ENCODE data around the gene AANAT.
"Not testable (repeated sequence)": the region's sequence is repeated elsewhere in the genome, so short reads cannot be mapped to it uniquely, and the experiment has no call there.

Gene AANAT

GRCh38 chr17:76500074-76500746 is 32.8 kb downstream of the AANAT start:
- H3K9me3 Mint-ChIP-seq, result no peaks in the 10 kb centered on the region
- H3K27me3 Mint-ChIP-seq, result no peaks in the 10 kb centered on the region
- H3K36me3 Mint-ChIP-seq (ENCODE audit: low read depth), result peaks cover 8% of the 10 kb centered on the region
- peak overlapping the region; percentile 85 for H3K4me3 Mint-ChIP-seq
- peaks cover 57% of the 10 kb centered on the region for H3K4me1 Mint-ChIP-seq (ENCODE audit: low read depth)
- peak overlapping the region; percentile 76 for H3K27ac Mint-ChIP-seq

GRCh38 chr17:76500747-76501017 is 33.3 kb downstream of the AANAT start:
- H3K4me1 Mint-ChIP-seq (ENCODE audit: low read depth), result peaks cover 55% of the 10 kb centered on the region
- peak overlapping the region; percentile 85 for H3K4me3 Mint-ChIP-seq
- H3K27me3 Mint-ChIP-seq, result no peaks in the 10 kb centered on the region
- H3K9me3 Mint-ChIP-seq, result no peaks in the 10 kb centered on the region
- peak overlapping the region; percentile 76 for H3K27ac Mint-ChIP-seq
- H3K36me3 Mint-ChIP-seq (ENCODE audit: low read depth), result peaks cover 8% of the 10 kb centered on the region

- Mint-ChIP-seq H3K4me3 (peak within 1 kb of the TSS; percentile 85), H3K4me1 (ENCODE audit: low read depth) (peaks cover 50% of the 10 kb centered on the region)
These were observed 33.8 kb downstream of the AANAT start, which contains the start of gene RHBDF2 for GRCh38 chr17:76501018-76501826. TSS of gene RHBDF2 (minus strand) at chr17:76501423. CDS start at chr17:76481524, 19,899 bp downstream.

GRCh38 chr17:76501827-76502307 is 34.5 kb downstream of the AANAT start:
- Mint-ChIP-seq H3K36me3 (ENCODE audit: low read depth) (peaks cover 8% of the 10 kb centered on the region), H3K4me1 (ENCODE audit: low read depth) (peaks cover 51% of the 10 kb centered on the region), H3K9me3 (no peaks in the 10 kb centered on the region), H3K27ac (peak overlapping the region; percentile 85), H3K27me3 (no peaks in the 10 kb centered on the region), H3K4me3 (peak overlapping the region; percentile 85)

More at GRCh38 chr17:76501018-76501826, 33.8 kb downstream of the AANAT start, which contains the start of gene RHBDF2:
- Mint-ChIP-seq H3K36me3 (ENCODE audit: low read depth) (peaks cover 8% of the 10 kb centered on the region), H3K9me3 (no peaks in the 10 kb centered on the region), H3K27me3 (no peaks in the 10 kb centered on the region), H3K27ac (peak within 1 kb of the TSS; percentile 85)

DNA sequence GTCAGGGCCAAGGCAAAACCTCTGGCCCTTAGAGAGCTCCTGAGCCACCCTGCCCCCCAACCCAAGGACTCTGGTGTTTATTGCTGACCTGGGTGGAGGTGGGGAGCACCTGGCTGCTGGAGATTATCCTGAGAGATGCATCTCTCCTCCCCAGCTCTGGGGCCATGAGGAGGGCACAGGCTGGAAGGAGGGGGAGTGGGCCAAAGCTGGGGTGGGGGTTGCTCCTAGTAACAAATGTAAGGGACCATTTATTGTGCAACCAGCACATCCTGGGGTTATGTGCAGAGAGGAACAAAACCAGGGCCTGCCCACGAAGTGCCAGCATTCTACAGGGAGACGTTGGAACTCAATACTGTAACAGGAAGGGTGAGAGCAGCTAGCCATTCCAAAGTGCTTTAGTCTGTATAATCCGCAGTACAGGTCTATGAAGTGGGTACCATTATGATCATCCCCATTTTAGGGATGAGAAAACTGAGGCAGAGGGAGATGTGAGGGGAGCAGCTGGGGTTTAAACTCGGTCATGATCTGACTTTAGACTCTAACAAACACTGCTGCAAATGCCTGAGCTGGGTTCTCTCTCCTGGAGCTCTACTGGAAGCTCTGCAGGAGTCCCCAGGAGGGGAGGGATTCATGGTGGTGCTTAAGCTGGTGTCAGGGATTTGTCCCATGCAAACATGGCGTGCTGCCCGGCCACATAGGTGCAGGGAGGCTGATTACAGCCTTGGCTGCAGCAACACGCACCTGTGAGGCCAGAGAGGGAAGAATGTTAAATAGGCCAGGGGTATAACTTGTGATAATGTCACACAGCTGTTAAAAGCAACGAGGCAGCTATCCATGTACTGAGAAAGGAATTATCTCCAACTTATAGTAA is 35.2 kb downstream of the AANAT start:
- peaks cover 46% of the 10 kb centered on the region for H3K4me1 Mint-ChIP-seq (ENCODE audit: low read depth)
- no peak overlapping the region for H3K27ac Mint-ChIP-seq
- H3K9me3 Mint-ChIP-seq, result no peaks in the 10 kb centered on the region
- no peaks in the 10 kb centered on the region for H3K27me3 Mint-ChIP-seq
- peaks cover 8% of the 10 kb centered on the region for H3K36me3 Mint-ChIP-seq (ENCODE audit: low read depth)
- no peak overlapping the region for H3K4me3 Mint-ChIP-seq

GRCh38 chr17:76504117-76504516 is 36.7 kb downstream of the AANAT start:
- no peak overlapping the region for H3K27ac Mint-ChIP-seq
- H3K27me3 Mint-ChIP-seq, result peaks cover 3% of the 10 kb centered on the region
- no peaks in the 10 kb centered on the region for H3K9me3 Mint-ChIP-seq
- no peak overlapping the region for H3K4me3 Mint-ChIP-seq
- H3K4me1 Mint-ChIP-seq (ENCODE audit: low read depth), result peaks cover 31% of the 10 kb centered on the region
- H3K36me3 Mint-ChIP-seq (ENCODE audit: low read depth), result peaks cover 4% of the 10 kb centered on the region

DNA sequence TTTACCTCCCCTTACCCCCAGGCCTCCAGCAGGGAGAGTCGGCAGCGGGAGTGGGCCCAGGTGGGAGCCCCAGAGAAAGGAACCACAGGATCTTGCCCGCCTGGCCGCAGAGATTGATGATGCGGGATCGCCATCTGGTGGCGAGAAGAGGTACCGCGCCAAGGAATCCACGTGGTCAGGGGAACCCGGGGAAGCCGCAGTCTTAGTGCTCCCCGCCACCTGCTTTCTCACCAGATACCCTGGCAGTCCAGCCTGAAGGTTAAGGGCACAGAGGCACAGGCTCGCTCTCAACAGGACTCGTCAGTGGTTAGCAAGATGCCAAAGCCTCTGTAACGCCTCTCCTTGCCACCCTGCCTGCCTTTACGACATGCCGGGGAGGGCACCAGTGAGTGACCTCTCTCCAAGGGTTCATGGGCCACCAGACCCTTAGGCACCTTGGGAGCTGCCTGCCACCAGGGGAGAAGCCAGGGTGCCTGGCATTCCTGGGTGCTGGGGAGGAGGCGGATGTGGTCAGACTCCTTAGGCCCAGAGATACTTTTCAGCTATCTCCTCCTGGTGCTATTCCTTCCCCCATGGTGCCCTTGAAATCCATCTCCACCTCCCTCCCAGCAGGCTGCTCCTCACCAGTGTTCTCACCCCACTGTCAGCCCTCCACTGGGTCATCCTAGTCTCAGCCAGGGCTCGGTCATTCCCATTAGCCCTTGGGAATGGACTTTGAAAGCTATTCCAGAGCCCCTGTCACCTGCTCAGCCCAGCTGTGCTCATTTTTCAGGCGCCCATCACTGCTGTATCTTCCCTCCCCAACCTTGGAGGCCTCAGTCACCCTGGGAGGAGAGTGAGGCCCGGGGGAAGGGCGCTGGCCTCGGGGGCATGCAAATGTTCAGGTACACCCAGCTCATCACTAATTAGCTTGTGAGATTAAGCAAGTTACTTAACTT is 39.3 kb downstream of the AANAT start:
- peaks cover 3% of the 10 kb centered on the region for H3K27me3 Mint-ChIP-seq
- H3K4me1 Mint-ChIP-seq (ENCODE audit: low read depth), result peaks cover 19% of the 10 kb centered on the region
- no peaks in the 10 kb centered on the region for H3K36me3 Mint-ChIP-seq (ENCODE audit: low read depth)
- no peak overlapping the region for H3K4me3 Mint-ChIP-seq
- H3K9me3 Mint-ChIP-seq, result no peaks in the 10 kb centered on the region
- peak overlapping the region; percentile 21 for H3K27ac Mint-ChIP-seq

DNA sequence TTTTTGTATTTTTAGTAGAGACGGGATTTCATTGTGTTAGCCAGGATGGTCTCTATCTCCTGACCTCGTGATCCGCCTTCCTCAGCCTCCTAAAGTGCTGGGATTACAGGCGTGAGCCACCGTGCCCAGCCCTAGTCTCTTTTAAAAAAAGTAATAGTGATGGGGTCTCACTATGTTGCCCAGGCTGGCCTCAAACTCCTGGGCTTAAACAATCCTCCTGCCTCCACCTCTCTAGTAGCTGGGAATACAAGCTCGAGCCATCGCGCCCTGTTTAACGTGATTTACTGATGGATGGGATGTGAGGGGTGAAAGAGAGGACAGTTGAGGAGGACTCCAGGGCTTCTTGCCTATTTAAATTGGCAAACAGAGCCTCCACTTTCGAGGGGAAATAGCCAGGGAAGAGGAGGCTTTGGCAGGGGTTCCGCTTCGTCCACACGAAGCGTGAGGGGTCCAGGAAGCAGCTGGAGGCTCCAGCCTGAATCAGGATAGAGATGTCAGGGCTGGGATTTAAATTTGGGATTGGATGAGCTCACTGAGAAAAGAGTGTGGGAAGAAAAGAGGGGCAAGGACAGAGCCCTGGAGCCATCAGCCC is 41.2 kb downstream of the AANAT start:
- peaks cover 29% of the 10 kb centered on the region for H3K4me1 Mint-ChIP-seq (ENCODE audit: low read depth)
- not testable (repeated sequence) for H3K27ac Mint-ChIP-seq; H3K4me3 Mint-ChIP-seq; H3K9me3 Mint-ChIP-seq; H3K36me3 Mint-ChIP-seq (ENCODE audit: low read depth); H3K27me3 Mint-ChIP-seq

DNA sequence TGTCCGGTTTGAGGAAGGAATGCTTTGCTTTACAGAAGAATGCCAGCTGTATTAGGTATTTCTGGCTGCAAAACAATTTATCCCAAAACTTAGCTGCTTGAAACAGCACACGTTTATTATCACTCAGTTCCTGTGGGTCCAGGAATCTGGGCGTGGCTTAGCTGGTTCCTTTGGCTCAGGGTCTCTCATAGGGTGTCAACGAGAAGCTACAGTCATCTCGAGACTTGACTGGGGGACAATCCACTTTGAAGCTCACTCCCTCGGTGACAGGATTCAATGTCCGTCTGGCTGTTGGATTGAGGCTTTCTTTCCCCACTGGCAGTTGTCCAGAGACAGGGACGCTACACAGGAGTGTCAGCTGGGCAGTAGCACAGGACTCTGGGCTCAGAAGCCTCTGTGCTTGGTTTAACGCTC is 43.4 kb downstream of the AANAT start:
- Mint-ChIP-seq H3K4me1 (ENCODE audit: low read depth) (peaks cover 47% of the 10 kb centered on the region), H3K4me3 (no peak overlapping the region), H3K9me3 (no peaks in the 10 kb centered on the region), H3K36me3 (ENCODE audit: low read depth) (no peaks in the 10 kb centered on the region), H3K27me3 (peaks cover 3% of the 10 kb centered on the region), H3K27ac (no peak overlapping the region)

DNA sequence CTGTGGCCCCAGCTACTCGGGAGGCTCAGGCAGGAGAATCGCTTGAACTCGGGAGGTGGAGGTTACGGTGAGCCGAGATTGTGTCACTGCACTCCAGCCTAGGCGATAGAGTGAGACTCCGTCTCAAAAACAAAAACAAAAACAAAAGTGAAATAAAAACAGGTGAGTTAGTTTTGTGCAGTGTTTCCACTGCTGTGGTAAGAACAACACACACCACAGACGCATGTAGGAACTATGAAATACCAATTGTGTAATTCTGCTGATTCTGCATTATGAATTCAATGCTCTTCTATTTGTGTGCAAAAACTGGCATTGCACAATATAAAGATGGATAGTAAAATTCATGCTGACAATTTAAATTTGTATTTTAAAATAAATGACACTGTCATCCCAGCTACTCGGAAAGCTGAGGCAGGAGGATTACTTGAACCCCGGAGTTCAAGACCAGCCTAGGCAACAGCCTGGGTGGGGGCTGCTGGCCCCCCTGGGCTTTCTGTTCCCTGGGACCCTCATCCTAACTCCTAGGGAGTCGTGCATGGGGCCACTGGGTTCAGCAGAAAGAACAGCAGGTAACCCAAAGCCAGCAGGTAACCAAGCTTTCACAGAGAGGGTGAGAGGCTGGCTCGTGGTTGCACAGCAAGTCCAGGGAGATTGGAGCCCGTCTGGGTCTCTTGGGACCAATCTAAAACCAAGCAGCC is 44.4 kb downstream of the AANAT start:
- Mint-ChIP-seq H3K27me3 (peaks cover 3% of the 10 kb centered on the region), H3K4me3 (no peak overlapping the region), H3K27ac (no peak overlapping the region), H3K4me1 (ENCODE audit: low read depth) (peaks cover 50% of the 10 kb centered on the region), H3K9me3 (no peaks in the 10 kb centered on the region), H3K36me3 (ENCODE audit: low read depth) (no peaks in the 10 kb centered on the region)

- Mint-ChIP-seq H3K9me3 (no peaks in the 10 kb centered on the region), H3K4me1 (ENCODE audit: low read depth) (peaks cover 48% of the 10 kb centered on the region), H3K27ac (no peak overlapping the region), H3K36me3 (ENCODE audit: low read depth) (no peaks in the 10 kb centered on the region), H3K27me3 (peaks cover 2% of the 10 kb centered on the region), H3K4me3 (no peak overlapping the region)
These were observed 45.2 kb downstream of the AANAT start for GRCh38 chr17:76512366-76513305.

GRCh38 chr17:76513306-76513692 is 45.9 kb downstream of the AANAT start:
- Mint-ChIP-seq H3K27ac (no peak overlapping the region), H3K4me1 (ENCODE audit: low read depth) (peaks cover 54% of the 10 kb centered on the region)

More at GRCh38 chr17:76513306-76513692, 45.9 kb downstream of the AANAT start:
- Mint-ChIP-seq H3K36me3 (ENCODE audit: low read depth) (no peaks in the 10 kb centered on the region), H3K4me3 (no peak overlapping the region), H3K27me3 (no peaks in the 10 kb centered on the region), H3K9me3 (no peaks in the 10 kb centered on the region)

Data from stimulated activated naive CD8-positive, alpha-beta T cell treated with anti-CD3 and anti-CD28 coated beads, Interleukin-15, Interleukin-2, amounts not matched to agents 100 ng/mL and 50 ng/mL, for 24 hours (primary cell).